Tibial nerve (tissue), 4 donors: ENCODE data around the gene ZNF530. TPM values are rescaled to one million over a fixed set of nuclear protein-coding genes. Genes with fewer than 3 reads are reported as not detected.

ENCODE experiments used
- DNase-seq, 2 donors: peaks; one replicate each; pipeline ENCODE4 v3.0.0-alpha.2; 2019; ENCODE audit warnings: low spot score in 2 of 2
- H3K27ac ChIP-seq, 4 donors: fragments of 200-600 bp; sonication (generic) in 3 of 4; one replicate each; pipeline ENCODE4 v1.5.1; 2017 to 2019; ENCODE audit warnings: mild to moderate bottlenecking in 1 of 4
- H3K27me3 ChIP-seq, 2 donors: fragments of 200-600 bp; sonication (generic) in 1 of 2; one replicate each; pipeline versions ENCODE4 v1.5.1 to v1.6.0; 2017 to 2019
- H3K36me3 ChIP-seq, 3 donors: fragments of 200-600 bp; sonication (generic); one replicate each; pipeline ENCODE4 v1.5.1; 2018 to 2019
- H3K4me1 ChIP-seq, 4 donors: fragments of 200-600 bp; sonication (generic) in 3 of 4; one replicate each; pipeline ENCODE4 v1.5.1; 2017 to 2019
- H3K4me3 ChIP-seq, 4 donors: fragments of 200-600 bp; sonication (generic) in 3 of 4; one replicate each; pipeline ENCODE4 v1.5.1; 2017 to 2019; ENCODE audit warnings: mild to moderate bottlenecking in 1 of 4, moderate library complexity in 1 of 4
- H3K9me3 ChIP-seq, 4 donors: fragments of 200-600 bp; sonication (generic) in 3 of 4; one replicate each; pipeline ENCODE4 v1.5.1; 2017 to 2019
- EP300 ChIP-seq, 2 donors: sonication (generic); formaldehyde crosslinking; IDR thresholded peaks; one replicate each; pipeline ENCODE4 v1.6.1; 2017; ENCODE audit warnings: antibody characterized with exemption in 2 of 2, mild to moderate bottlenecking in 1 of 2
- POLR2A ChIP-seq, 2 donors: fragments of 450-650 bp; IDR thresholded peaks; one replicate each; pipeline ENCODE4 v1.6.1; 2017; ENCODE audit warnings: antibody characterized with exemption in 2 of 2, mild to moderate bottlenecking in 2 of 2, moderate library complexity in 2 of 2
- WGBS, 2 donors: methylation state at CpG; one replicate each; pipeline ENCODE4 v1.1.5; 2018; 5-methylcytosine and 5-hydroxymethylcytosine counted together
- total RNA-seq, 4 donors: library from RNA; depleted of rRNA; stranded (reverse); fragments of >200 nt; gene quantifications; one replicate each; pipeline ENCODE4 v1.1.0, GENCODE V29; 2016
- TF ChIP-seq, protein P1 (sequence below), 5 experiments: fragments of 200-600 bp in 3 of 5; fragments of 450-650 bp in 2 of 5; sonication (generic) in 3 of 5; IDR thresholded peaks; one replicate each; pipeline ENCODE4 v1.5.1; 2016 to 2019; ENCODE audit warnings: antibody characterized with exemption in 5 of 5, mild to moderate bottlenecking in 3 of 5, moderate library complexity in 2 of 5

The ZNF530 gene
- total RNA-seq, 4 donors from 2014 or later = 1.3 to 9.6 (median 3.0) TPM

- no peaks in the 10 kb centered on the region for H3K27me3 ChIP-seq
- peaks cover 0 to 74% (median 36%) of the 10 kb centered on the region in 4 donors for H3K9me3 ChIP-seq
- H3K4me3 ChIP-seq = peak within 1 kb of the TSS; percentile 78 to 93 (median 90)
- 2 to 4% methylated on average over 17 to 63 of the region's 64 CpGs for WGBS, 2 donors
- H3K27ac ChIP-seq = peak within 1 kb of the TSS in 3 of 4 donors; percentile 74 to 79 (median 77)
- peak; percentile 70 to 78 for DNase-seq
- peak in 1 of 2 donors; percentile 64 for TF ChIP-seq EP300 (IDR thresholded peaks at IDR 0.05)
- TF ChIP-seq, protein P1, sequence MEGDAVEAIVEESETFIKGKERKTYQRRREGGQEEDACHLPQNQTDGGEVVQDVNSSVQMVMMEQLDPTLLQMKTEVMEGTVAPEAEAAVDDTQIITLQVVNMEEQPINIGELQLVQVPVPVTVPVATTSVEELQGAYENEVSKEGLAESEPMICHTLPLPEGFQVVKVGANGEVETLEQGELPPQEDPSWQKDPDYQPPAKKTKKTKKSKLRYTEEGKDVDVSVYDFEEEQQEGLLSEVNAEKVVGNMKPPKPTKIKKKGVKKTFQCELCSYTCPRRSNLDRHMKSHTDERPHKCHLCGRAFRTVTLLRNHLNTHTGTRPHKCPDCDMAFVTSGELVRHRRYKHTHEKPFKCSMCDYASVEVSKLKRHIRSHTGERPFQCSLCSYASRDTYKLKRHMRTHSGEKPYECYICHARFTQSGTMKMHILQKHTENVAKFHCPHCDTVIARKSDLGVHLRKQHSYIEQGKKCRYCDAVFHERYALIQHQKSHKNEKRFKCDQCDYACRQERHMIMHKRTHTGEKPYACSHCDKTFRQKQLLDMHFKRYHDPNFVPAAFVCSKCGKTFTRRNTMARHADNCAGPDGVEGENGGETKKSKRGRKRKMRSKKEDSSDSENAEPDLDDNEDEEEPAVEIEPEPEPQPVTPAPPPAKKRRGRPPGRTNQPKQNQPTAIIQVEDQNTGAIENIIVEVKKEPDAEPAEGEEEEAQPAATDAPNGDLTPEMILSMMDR (IDR thresholded peaks at IDR 0.05) = peak in 3 of 5 experiments; percentile 22 to 45 (median 42)
- no peak for TF ChIP-seq POLR2A (IDR thresholded peaks at IDR 0.05)
- H3K36me3 ChIP-seq = peaks cover under 1 to 58% (median 32%) of the 10 kb centered on the region in 3 donors
- peaks cover 0 to 19% (median 7%) of the 10 kb centered on the region in 4 donors for H3K4me1 ChIP-seq
Observed at GRCh38 chr19:57613941-57614743, 14.5 kb downstream of the ZNF530 start, which contains the start of gene ZNF134. Gene ZNF134 (plus strand): TSS chr19:57614242. CDS start chr19:57619469, 5,227 bp downstream.

GRCh38 chr19:57615346-57615745, 15.7 kb downstream of the ZNF530 start:
- H3K36me3 ChIP-seq = peaks cover 4 to 61% (median 44%) of the 10 kb centered on the region in 3 donors
- 94 to 99% methylated on average over 3 of the region's 3 CpGs for WGBS, 2 donors
- no peak for TF ChIP-seq POLR2A (IDR thresholded peaks at IDR 0.05)
- no peak for TF ChIP-seq EP300 (IDR thresholded peaks at IDR 0.05)
- TF ChIP-seq, protein P1 (IDR thresholded peaks at IDR 0.05) = no peak
- H3K27me3 ChIP-seq = no peaks in the 10 kb centered on the region
- no peak overlapping the region for H3K27ac ChIP-seq
- no peak for DNase-seq
- H3K4me3 ChIP-seq = peak overlapping the region in 2 of 4 donors; percentile 88 to 93
- peaks cover 0 to 19% (median 7%) of the 10 kb centered on the region in 4 donors for H3K4me1 ChIP-seq
- peaks cover 0 to 75% (median 47%) of the 10 kb centered on the region in 4 donors for H3K9me3 ChIP-seq

DNA sequence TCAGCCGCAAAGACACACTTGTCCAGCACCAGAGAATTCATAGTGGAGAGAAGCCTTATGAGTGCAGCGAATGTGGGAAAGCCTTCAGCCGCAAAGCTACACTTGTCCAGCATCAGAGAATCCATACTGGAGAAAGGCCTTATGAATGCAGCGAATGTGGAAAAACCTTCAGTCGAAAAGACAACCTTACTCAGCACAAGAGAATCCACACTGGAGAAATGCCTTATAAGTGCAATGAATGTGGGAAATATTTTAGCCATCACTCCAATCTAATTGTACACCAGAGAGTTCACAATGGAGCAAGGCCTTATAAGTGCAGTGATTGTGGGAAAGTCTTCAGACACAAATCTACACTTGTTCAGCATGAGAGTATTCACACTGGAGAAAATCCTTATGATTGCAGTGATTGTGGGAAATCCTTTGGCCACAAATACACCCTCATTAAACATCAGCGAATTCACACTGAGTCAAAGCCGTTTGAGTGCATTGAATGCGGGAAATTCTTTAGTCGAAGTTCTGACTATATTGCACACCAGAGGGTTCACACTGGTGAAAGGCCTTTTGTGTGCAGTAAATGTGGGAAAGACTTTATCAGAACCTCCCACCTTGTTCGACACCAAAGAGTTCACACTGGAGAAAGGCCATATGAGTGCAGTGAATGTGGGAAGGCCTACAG, 21.1 kb downstream of the ZNF530 start:
- no peaks in the 10 kb centered on the region for H3K4me1 ChIP-seq
- no peak for DNase-seq
- H3K27ac ChIP-seq = no peak overlapping the region
- TF ChIP-seq POLR2A (IDR thresholded peaks at IDR 0.05) (no peak), EP300 (IDR thresholded peaks at IDR 0.05) (no peak)
- TF ChIP-seq, protein P1 (IDR thresholded peaks at IDR 0.05) = no peak
- WGBS, 2 donors = 98% methylated on average over 10 of the region's 10 CpGs
- H3K27me3 ChIP-seq = no peaks in the 10 kb centered on the region
- peaks cover 7 to 96% (median 50%) of the 10 kb centered on the region in 3 donors for H3K36me3 ChIP-seq
- peaks cover 10 to 100% (median 81%) of the 10 kb centered on the region in 4 donors for H3K9me3 ChIP-seq
- no peak overlapping the region for H3K4me3 ChIP-seq

DNA sequence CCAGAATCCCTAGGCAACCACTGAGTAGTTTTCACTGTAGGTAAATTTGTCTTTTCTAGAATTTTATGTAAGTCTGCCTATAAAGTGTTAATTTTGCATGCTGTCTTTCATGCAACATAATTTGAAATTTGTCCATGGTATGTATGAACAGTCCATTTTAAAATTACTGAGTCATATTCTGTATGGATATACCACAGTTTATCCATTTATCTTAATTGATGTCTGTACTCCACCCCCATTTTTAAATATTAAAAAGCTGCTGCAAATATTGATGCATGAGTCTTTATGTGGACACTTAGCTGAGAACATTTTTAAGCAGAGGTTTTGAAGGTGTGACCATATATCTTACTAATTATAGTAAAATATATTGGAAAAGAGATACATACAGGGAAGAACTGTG, 23.4 kb downstream of the ZNF530 start:
- no peak overlapping the region for H3K27ac ChIP-seq
- no peak for TF ChIP-seq POLR2A (IDR thresholded peaks at IDR 0.05)
- H3K36me3 ChIP-seq = peaks cover 7 to 76% (median 35%) of the 10 kb centered on the region in 3 donors
- no peaks in the 10 kb centered on the region for H3K27me3 ChIP-seq
- DNase-seq = no peak
- H3K4me1 ChIP-seq = no peaks in the 10 kb centered on the region
- H3K4me3 ChIP-seq = no peak overlapping the region
- H3K9me3 ChIP-seq = peaks cover 10 to 100% (median 73%) of the 10 kb centered on the region in 4 donors

DNA sequence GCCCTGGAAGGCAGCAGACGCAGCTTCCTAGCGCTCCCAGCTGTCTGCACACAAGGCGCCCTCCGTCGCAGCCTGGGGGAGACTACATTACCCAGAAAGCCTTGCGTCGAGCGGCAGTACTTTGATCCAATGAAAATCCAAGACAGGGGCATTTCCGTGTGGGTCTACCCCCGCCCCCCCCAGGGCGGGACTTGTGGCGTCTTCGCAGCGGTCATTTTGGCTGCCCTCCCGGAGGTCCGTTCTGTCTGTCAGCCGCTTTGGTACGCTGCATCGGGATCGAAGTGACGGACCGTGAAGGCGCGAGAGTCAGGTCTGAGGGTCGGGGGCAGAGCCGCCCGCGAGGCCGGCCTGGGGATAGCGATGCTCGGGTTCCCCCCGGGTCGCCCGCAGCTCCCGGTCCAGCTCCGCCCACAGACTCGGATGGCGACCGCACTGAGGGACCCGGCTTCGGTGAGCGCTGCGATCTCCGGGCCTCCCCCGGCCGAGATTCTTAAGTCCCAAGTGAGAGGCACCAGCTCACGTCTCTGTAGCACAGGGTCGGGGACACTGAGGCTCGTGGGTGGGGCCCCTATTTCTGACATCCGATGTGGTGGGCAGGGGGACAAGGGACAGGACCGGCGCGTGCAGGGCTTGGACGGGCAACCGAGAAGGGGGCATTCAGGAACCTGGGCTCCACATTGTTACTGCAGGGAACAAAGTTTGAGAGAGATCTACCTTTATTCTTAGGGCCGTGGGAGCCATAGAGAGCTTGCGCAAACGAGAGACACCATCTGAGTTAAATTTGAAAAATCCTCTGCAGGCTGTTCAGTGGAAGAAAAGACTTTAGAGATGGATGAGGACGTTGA, 33.5 kb downstream of the ZNF530 start, which contains the start of gene ZNF211:
Gene ZNF211, plus strand, starts transcription at position 182 of the 845 bp plus-strand sequence. Its CDS starts 179 bp downstream, at position 361.
- Histone ChIP-seq H3K4me1 (peaks cover 0 to 14% (median 7%) of the 10 kb centered on the region in 4 donors), H3K9me3 (peaks cover 0 to 62% (median 20%) of the 10 kb centered on the region in 4 donors), H3K36me3 (peaks cover 0 to 69% (median 2%) of the 10 kb centered on the region in 3 donors), H3K27me3 (no peaks in the 10 kb centered on the region), H3K27ac (peak within 1 kb of the TSS in 3 of 4 donors; percentile 81 to 91 (median 85)), H3K4me3 (peak within 1 kb of the TSS; percentile 46 to 94 (median 72))
- DNase-seq = peak; percentile 84 to 86
- WGBS, 2 donors = 1 to 2% methylated on average over 29 to 56 of the region's 59 CpGs
- TF ChIP-seq, protein P1 (IDR thresholded peaks at IDR 0.05) = peak in 2 of 5 experiments; percentile 8 to 18
- TF ChIP-seq POLR2A (IDR thresholded peaks at IDR 0.05) (peak in 1 of 2 donors; percentile 35), EP300 (IDR thresholded peaks at IDR 0.05) (peak; percentile 25 to 70)
